GM21737 (cell line): ENCODE data around the gene ZNF648.
A peak's percentile ranks its signal among the peaks of the same experiment; 100 is the strongest.
"Not testable (repeated sequence)": the region's sequence is repeated elsewhere in the genome, so short reads cannot be mapped to it uniquely, and the experiment has no call there.

Experiments
- ATAC-seq: cut with Tn5 transposase; IDR thresholded peaks from one replicate; pipeline ENCODE4 v1.9.1; 2021; ENCODE audit warnings: mild to moderate bottlenecking, moderate library complexity; ENCODE audit not compliant: unreplicated experiment

Gene ZNF648, protein sequence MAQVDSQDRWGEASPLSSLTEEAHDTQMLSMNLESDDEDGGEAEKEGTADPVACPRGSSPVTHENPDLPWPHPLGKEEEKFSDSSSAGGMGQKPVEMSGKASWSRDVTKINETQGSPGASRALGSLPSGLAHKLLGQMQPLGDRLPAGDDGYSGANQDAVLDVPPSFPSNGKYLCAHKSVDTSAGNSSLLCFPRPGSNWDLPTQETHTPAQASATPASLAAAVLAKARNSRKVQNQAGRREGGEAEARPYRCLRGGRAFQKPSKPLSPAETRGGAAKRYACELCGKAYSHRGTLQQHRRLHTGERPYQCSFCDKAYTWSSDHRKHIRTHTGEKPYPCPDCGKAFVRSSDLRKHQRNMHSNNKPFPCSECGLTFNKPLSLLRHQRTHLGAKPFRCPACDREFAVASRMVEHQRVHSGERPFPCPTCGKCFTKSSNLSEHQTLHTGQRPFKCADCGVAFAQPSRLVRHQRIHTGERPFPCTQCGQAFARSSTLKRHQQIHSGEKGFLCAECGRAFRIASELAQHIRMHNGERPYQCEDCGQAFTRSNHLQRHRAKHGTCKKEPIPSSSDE

DNA sequence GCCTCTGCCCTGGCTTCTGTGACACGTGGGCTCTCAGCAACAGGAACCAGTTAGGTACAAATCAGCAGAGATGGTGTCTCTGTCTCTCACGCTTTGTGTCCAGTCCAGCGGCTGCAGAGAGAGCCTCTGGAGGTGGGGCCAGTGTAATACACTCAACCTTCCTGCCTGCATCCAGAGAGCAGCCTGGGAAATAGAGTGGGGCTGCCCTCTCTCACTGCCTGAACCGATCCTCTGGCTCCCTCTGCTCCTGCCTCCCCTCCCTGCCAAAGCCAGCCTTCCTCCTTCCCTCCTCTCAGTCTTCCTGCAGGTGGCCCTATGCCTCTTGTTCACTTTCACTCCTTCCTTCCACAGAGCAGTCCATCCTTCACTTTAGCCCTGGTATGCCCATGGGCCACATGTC is at the start of gene ZNF648:
ZNF648 (minus strand) TSS at position 119 of the 400 bp plus-strand sequence. CDS start 3,702 bp downstream, outside the sequence.
- no peak for ATAC-seq

DNA sequence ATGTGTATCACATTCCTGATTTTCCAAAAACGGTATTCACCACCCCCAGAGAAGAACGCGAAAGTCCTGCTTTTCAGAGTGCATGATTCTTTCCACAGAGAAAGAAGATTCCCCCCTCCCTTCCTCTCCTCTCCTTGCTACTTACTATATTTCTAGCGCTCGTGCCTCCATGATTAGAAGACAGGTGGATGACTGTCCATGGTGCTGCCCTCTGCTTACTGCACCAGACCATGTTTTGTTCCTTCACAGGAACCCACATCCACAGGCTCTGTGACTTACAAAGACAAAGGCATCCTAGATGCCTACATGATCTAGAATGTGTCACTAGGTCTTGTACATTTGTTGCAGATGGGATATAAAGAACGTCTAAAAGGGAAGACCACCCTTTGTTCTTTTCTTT is 49.1 kb upstream of the ZNF648 start:
- no peak for ATAC-seq

DNA sequence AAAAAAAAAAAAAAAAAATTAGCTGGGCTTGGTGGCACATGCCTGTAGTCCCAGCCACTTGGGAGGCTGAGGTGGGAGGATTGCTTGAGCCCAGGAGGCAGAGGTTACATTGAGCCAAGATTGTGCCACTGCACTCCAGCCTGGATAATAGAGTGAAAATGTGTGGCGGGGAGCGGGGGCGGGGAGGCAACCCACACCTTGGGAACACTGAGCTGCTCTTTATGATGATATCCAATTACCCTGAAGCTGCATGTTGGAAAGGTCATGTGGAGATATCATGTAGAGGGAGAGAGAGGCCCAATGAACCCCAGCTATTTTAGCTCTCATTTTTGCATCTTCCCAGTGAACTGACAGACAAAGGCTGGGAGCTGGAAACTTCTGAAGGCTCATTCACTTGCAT is 48.3 kb upstream of the ZNF648 start:
- no peak for ATAC-seq

DNA sequence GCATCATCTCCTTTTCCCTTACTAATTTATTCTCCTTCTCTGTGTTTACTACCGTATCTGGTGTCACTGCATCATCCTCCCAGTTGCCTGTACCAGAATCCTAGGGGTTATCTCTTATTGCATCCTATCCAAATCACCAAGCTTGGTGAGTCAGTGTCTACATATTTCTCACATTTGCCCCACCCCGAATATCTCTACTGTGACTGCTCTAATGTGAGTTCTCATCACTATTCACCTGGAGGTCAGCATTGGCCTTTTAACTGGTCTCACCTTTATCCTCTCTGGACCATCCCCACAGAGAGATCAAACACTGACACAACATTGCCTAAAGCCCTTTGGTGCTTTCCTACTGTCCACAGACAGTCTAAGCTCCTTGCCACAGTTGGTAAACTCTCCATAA is 45.7 kb upstream of the ZNF648 start:
- ATAC-seq: no peak

DNA sequence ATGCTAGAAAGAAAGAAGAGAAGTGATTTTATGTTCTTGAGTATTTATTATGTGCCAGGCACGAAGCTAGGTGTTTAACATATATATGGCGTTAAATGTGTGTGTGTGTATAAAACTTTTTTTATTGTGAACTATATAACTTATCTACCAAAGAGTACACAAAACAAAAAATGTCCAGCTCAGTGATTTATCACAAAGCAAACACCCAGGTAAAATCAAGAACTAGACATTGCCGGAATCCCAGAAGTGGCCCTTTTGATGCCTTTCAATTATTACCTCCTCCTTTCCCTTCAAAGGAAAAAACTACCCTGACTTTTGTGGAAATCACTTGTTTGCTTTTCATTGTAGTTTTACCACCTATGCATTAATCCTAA is 40.5 kb upstream of the ZNF648 start:
- no peak for ATAC-seq

DNA sequence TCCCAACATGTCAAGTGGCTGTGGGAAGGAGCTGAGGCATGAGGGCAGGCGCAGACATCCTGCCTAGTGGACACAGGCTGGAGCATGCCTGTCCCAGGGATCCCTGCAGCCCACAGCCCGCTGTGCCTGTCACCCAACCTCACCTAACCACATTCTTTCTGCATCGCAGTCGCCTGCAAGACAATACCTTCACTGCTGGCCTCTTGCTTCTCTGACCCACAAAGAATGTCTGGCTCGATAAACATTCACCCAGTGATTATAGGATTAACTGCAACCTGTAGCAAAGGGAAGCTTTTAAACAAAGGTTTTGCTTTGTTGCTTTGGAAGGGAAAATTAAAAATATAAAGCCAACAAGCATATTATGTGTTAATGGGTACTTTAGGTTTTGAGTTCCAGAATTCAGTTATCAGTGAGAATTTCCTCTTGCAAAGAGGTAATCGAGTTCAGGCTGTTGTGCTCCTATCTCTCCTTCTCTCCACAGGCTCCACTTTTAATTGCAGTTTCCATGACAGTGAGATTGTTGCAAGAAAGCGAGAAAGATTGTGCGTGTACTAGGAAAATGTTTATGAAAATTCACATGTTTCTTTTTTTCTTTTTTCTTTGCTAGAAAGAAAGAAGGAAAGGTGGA is 40.0 kb upstream of the ZNF648 start:
- ATAC-seq: no peak

DNA sequence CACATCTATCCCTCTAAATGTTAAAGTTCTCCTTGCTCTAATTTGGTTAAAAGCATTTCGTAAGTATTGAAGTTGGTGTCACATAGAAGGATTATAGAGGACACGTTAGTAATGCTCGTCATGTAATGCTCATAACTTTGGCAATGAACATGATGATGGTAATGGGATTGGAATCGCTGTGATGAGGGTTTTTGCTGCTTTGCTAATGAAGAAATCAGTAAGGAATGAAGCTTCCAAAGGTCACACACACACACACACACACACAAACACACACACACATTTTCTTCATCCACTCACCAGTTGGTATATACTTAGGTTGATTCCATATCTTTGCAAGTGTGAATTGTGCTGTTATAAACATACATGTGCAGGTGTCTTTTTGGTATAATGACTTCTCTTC is 36.8 kb upstream of the ZNF648 start:
- ATAC-seq: no peak

DNA sequence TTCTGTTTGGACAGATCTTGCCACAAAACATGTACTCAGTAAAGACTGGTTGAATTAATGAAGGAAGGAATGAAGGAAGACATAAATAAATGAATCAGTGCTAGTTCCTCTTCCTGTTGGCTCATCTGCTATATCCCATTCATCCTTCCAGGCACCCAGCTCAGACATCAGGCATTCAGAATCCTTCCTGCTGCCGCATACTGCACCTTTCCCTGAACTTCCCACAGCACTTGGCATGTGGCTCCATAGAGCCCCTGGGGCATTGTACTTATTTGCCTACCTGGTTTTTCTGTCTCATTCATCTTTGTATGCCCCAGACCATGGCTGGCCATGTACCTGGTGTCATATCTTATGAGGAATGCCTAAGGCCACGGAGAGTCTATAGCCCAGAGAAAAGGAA is 34.4 kb upstream of the ZNF648 start:
- no peak for ATAC-seq

DNA sequence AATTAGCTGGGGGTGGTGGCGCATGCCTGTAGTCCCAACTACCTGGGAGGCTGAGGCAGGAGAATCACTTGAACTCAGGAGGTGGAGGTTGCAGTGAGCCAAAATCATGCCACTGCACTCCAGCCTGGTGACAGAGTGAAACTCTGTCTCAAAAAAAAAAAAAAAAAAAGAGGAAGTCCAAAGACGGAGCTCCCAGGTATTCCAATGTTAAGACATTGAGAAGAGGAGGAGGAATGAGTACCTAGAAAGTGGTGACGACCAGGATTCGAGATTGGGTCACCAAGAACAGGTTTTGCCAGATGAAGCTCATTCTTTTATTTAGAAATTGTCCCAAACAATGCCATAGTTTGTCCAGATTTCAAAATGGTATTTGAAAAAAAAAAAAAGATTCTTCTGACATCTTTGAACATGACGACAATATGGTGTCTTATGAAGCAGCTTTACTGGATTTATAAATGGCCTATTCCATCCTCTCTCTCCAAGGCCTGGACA is 33.0 kb upstream of the ZNF648 start:
- not testable (repeated sequence) for ATAC-seq

DNA sequence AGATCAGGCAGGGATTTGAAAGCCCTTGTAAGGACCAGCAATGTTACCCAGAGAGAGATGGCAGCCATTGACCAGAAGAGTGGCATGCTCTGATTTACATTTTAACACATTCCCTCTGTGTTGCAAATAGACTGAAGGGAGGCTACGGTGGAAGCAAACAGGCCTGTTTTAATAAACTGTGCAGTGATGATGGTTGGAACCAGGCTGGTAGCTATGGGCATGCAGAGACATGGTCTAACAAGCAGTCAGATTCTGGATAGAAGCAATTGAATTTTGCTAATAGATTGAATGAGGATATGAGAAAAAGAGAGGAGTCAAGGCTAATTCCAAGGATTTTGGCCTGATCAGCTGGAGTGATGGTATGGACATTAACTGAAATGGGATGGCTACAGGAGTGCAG is 32.3 kb upstream of the ZNF648 start:
- no peak for ATAC-seq

DNA sequence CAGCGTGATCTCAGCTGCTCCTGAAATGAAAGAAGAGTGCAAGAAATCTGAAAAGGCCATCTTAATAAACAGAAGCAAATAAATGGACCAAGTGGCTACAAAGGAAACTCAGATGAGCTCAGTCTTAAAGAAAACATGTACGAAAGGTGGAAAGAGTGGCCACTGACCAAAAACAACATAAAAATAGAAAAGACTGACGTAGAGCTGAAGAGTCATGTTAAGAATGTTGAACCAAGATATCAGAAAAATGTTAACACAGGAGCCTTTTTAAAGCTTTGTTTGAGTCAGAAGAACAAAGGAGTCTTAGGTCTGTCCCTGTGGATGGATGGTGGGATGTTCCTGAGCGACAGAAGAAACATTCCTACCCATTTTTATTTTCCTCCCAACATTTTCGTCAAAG is 30.8 kb upstream of the ZNF648 start:
- ATAC-seq: no peak

DNA sequence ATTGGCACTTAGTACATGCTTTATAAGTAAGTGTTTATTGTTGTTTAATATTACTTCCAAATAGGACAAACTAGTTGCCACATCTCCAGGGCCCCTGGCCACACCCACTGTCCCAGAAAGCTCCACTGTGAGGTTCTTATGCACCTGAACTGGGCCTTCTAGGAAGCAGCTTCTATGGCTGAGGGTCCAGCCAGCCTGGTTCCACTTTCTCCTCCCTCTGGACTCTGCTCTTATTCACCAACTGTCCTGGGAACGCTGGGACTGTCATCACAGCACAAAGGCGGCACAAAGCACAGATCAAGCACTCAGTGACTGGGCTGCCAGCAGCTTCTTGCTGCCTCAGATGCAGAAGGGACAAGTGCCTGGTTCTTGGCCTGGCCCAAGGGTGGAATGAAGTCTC is 29.6 kb upstream of the ZNF648 start:
- no peak for ATAC-seq

DNA sequence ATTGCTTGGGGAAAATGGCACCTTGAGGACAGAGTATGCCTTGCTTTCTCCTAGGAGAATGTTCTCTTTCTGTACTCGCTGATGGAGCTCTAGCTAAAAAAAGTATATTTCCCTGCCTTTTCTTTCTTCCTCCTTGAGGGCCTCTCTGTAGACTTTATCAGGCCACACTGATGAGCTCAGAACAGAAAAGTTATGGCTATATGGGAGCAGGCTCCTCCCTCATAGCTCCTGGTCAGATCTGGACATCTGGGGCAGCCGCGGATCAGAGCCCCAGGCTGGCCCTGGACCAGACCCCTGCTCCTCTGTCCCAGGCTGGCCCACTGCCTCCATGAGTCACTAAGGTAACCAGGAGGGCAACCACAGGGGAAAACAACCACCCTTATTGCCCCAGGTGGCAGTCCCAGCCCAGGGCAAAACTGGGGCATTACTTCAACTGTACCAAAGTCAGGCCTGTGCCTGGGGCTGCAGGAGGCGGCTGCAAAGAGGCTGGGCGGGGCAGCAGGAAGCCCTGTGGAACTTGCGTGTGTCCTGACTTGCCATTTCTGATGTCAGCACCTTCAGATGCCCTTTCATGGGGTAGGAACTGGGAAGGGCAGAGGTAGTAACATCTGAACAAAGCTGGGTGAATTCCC is 26.3 kb upstream of the ZNF648 start:
- no peak for ATAC-seq

DNA sequence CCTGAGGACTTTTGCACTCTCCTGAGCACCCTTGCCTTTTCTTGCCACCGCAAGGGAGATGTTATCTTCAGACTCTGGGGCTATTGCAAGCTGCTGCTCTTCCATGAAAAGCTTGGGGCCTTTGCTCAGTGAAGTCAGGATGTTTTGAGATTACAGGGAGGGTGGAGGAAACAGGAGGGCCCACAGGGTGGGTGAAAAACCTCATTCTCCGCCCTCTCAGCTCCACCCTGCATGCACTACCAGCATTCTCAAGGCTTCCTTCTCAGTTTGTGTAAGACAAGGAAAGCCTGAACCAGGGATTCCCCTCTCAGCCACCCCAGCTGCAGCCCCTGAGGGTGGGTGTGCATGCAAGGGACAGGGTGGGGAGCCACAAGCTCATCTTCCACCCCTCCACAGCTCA is 25.8 kb upstream of the ZNF648 start:
- ATAC-seq: no peak

DNA sequence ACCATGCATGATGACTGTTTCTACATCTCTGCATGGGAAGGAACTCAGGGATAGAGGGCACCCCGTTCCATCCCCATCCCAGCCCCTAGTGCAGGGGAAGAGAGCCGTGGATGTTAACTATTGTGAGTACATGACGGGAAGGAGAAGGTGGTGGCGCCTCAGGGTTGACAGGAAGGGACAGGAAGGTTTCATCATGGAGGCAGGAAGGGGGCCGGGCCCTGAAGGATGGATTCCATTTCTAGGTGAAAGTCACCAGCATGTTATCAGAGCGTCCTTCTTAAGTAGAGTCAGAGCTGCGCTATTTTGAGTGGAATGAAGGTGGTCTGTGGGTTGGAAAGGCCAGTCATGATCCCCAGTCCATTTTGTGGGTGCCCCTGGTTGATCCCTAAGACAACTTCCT is 25.1 kb upstream of the ZNF648 start:
- ATAC-seq: no peak

DNA sequence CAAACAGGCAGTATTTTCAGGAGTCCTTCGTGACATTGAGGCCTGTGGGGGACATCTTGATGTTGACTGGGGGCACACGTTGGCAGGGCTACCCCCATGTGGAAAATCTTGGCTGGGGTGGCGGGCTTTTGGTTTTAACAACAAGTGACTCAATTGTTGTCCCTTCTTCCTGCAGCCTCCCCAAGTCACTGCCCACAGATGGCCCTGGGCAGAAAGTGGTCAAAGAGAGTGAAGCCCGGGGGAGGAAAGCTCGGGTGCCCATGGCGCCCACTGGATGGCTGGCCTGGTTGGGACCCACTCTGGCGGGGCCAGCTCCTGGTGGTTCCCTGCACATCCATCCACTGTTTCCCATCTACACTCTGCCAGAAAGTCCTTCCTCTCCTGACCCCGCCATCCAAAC is 24.6 kb upstream of the ZNF648 start:
- ATAC-seq: no peak

DNA sequence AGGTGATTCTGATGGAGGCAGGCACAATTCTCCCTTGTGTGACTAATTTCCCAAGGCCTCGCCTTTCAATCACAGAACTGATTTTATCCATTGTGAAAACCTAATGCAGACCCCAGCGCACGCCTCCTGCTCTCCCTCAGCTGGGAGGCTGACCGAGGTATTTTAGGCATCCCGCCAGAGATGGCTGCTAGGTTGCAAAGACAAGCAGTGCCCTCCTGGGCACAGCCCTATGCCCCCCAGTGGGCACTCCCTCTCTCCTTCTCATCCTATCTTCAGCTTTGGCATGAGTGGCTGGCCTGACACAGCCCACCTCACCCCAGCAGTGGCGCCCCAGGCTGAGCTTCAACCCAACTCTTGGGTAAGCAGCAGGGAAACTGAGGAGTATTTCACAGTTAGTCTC is 24.2 kb upstream of the ZNF648 start:
- no peak for ATAC-seq

DNA sequence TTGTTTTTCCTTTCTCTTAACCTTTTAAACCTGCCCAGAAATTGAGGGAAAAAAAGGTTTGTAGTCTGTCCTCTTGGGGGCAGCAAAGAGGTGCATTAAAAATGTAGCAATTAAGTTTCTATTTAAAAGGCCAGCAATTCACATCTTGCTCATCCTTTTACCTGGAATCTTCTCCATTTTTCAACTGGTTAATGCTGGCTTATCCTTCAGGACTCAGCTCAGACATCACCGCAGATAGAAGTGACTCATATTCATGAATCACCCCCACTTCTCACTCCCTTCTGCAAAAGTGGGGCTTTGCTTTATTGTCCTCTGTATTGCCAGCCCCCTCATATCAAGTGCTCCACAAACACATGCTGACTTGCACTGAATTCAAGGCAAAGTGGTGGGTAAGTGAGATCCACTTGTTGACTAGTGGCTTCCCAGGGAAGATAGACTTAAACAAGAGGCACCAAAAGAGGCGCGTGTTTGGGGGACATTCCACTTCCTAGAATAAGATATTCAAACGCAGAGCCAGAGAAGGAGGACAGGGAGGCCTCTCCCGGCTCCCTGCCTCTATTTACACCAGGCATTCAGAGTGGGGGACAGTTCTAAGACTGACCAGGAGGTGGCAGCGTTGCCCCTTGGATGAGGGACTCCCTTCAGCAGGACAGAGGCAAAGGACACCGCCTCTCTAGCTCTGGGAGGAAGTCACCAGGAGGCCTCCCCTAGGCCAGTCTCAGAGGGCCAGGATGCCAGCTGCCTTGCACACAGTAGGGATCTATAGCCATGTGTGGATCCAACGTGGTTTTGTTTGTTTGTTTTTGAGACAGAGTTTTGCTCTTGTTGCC is 23.2 kb upstream of the ZNF648 start:
- ATAC-seq: peak; percentile 80

DNA sequence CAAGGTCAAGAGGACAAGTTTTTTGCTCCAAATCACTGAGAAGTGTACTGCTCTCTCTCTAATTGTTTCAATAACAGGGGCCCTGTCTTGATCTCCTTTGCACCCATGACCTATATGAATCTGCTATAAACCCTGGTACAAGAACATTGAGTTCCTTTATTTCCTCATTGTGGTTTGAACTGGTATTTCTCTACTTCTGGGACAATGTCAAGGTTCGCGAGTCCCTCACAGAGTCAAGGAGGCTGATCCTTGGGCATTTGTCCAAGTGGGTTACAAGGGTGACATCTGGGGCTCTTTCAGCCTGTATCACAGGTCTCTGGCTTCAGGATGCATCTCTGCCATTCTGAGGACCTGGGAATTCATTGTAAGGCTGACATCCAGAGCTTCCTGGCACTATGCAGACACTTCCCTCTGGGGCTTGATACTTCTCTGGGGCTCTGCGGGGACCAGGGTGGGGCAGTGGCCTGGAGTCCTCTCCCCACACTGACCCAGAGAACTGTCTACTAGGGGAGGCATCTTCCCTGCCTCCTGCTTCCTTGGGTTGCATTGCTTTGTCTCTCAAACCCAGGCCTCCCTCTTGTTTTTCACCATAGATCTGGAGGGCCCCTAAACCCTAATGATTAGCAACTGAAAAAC is 22.5 kb upstream of the ZNF648 start:
- no peak for ATAC-seq

DNA sequence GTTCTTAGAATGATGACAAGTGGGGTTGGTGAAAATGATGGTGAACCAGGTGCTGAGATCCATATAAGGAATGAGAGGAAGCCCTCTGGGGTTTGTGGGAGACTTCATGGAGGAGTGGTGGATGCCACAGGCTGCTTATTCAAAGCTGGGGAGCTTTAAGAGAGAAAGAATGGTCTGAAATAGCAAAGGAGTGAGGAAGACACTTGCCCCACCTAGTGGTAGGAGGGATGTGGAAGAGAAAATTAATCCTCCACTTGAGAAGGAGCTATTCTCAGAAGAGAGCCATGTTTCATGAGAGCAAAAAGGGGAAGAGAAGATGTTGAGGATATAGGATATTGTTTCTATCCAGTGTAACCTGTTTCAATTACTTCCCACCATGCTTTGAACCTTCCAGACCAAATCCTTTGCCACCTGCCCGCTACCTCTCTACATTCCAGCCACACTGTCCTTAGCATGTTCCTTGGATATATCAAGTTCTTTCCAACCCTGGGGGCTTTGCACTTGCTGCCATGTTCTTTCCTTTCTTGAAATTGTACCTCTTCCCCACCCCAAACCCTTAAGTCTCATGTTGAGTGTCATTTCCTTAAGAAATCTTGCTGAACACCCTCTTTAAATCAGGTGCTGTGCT is 19.6 kb upstream of the ZNF648 start:
- no peak for ATAC-seq
